ENCODE data around the gene HOMER1. TPM values are rescaled to one million over a fixed set of nuclear protein-coding genes. Genes with fewer than 3 reads are reported as not detected.

Gene HOMER1
- total RNA-seq, 1 donor: 14.1 TPM

- Histone ChIP-seq H3K27me3 (ENCODE audit: insufficient read depth, low read length) (no peaks in the 10 kb centered on the region), H4K20me1 (ENCODE audit: insufficient read depth, low read length) (no peaks in the 10 kb centered on the region), H3K27ac (ENCODE audit: low read depth, low read length) (no peak overlapping the region), H3K4me2 (ENCODE audit: insufficient read depth, low read length) (no peak overlapping the region), H3K4me3 (ENCODE audit: insufficient read depth, low read length) (no peak overlapping the region), H3K79me2 (ENCODE audit: insufficient read depth, low read length) (peaks cover 4% of the 10 kb centered on the region), H3K36me3 (ENCODE audit: insufficient read depth, low read length) (no peaks in the 10 kb centered on the region), H3K9me3 (ENCODE audit: low read depth, low read length) (no peaks in the 10 kb centered on the region), H3K4me1 (ENCODE audit: insufficient read depth, low read length) (no peaks in the 10 kb centered on the region), H2AFZ (ENCODE audit: low read length) (no peak overlapping the region)
- DNase-seq (ENCODE audit: insufficient read length, low spot score, missing footprints): no peak
- no peak for TF ChIP-seq CTCF (IDR thresholded peaks at IDR 0.05; ENCODE audit: extremely low read depth, low read depth, low read length)
These were observed 32.9 kb downstream of the HOMER1 start for GRCh38 chr5:79480991-79481390.

GRCh38 chr5:79475152-79475466, 38.8 kb downstream of the HOMER1 start:
- TF ChIP-seq CTCF (IDR thresholded peaks at IDR 0.05; ENCODE audit: extremely low read depth, low read depth, low read length): no peak
- Histone ChIP-seq H2AFZ (ENCODE audit: low read length) (no peak overlapping the region), H3K36me3 (ENCODE audit: insufficient read depth, low read length) (no peaks in the 10 kb centered on the region), H3K4me1 (ENCODE audit: insufficient read depth, low read length) (no peaks in the 10 kb centered on the region), H3K79me2 (ENCODE audit: insufficient read depth, low read length) (peaks cover 3% of the 10 kb centered on the region), H3K27me3 (ENCODE audit: insufficient read depth, low read length) (no peaks in the 10 kb centered on the region), H3K4me2 (ENCODE audit: insufficient read depth, low read length) (no peak overlapping the region), H4K20me1 (ENCODE audit: insufficient read depth, low read length) (no peaks in the 10 kb centered on the region), H3K27ac (ENCODE audit: low read depth, low read length) (no peak overlapping the region), H3K9me3 (ENCODE audit: low read depth, low read length) (no peaks in the 10 kb centered on the region), H3K4me3 (ENCODE audit: insufficient read depth, low read length) (no peak overlapping the region)
- no peak for DNase-seq (ENCODE audit: insufficient read length, low spot score, missing footprints)

GRCh38 chr5:79474367-79475151, 39.4 kb downstream of the HOMER1 start:
- no peak overlapping the region for H2AFZ ChIP-seq (ENCODE audit: low read length)
- DNase-seq (ENCODE audit: insufficient read length, low spot score, missing footprints): no peak
- no peaks in the 10 kb centered on the region for H3K36me3 ChIP-seq (ENCODE audit: insufficient read depth, low read length)
- no peaks in the 10 kb centered on the region for H4K20me1 ChIP-seq (ENCODE audit: insufficient read depth, low read length)
- no peak for TF ChIP-seq CTCF (IDR thresholded peaks at IDR 0.05; ENCODE audit: extremely low read depth, low read depth, low read length)
- H3K9me3 ChIP-seq (ENCODE audit: low read depth, low read length): no peaks in the 10 kb centered on the region
- H3K4me2 ChIP-seq (ENCODE audit: insufficient read depth, low read length): no peak overlapping the region
- no peaks in the 10 kb centered on the region for H3K4me1 ChIP-seq (ENCODE audit: insufficient read depth, low read length)
- no peaks in the 10 kb centered on the region for H3K27me3 ChIP-seq (ENCODE audit: insufficient read depth, low read length)
- H3K27ac ChIP-seq (ENCODE audit: low read depth, low read length): no peak overlapping the region
- H3K79me2 ChIP-seq (ENCODE audit: insufficient read depth, low read length): peaks cover 3% of the 10 kb centered on the region
- no peak overlapping the region for H3K4me3 ChIP-seq (ENCODE audit: insufficient read depth, low read length)

- Histone ChIP-seq H2AFZ (ENCODE audit: low read length) (no peak overlapping the region), H3K36me3 (ENCODE audit: insufficient read depth, low read length) (no peaks in the 10 kb centered on the region), H3K9me3 (ENCODE audit: low read depth, low read length) (no peaks in the 10 kb centered on the region), H3K27me3 (ENCODE audit: insufficient read depth, low read length) (no peaks in the 10 kb centered on the region), H3K4me2 (ENCODE audit: insufficient read depth, low read length) (no peak overlapping the region), H3K79me2 (ENCODE audit: insufficient read depth, low read length) (peaks cover 3% of the 10 kb centered on the region), H3K27ac (ENCODE audit: low read depth, low read length) (no peak overlapping the region), H3K4me1 (ENCODE audit: insufficient read depth, low read length) (no peaks in the 10 kb centered on the region), H3K4me3 (ENCODE audit: insufficient read depth, low read length) (no peak overlapping the region), H4K20me1 (ENCODE audit: insufficient read depth, low read length) (no peaks in the 10 kb centered on the region)
- TF ChIP-seq CTCF (IDR thresholded peaks at IDR 0.05; ENCODE audit: extremely low read depth, low read depth, low read length): no peak
- no peak for DNase-seq (ENCODE audit: insufficient read length, low spot score, missing footprints)
These were observed 42.4 kb downstream of the HOMER1 start for GRCh38 chr5:79471556-79471955.

All from osteoblast (primary cell).